ENCODE measurements around the gene OGFR.

Gene OGFR

DNA sequence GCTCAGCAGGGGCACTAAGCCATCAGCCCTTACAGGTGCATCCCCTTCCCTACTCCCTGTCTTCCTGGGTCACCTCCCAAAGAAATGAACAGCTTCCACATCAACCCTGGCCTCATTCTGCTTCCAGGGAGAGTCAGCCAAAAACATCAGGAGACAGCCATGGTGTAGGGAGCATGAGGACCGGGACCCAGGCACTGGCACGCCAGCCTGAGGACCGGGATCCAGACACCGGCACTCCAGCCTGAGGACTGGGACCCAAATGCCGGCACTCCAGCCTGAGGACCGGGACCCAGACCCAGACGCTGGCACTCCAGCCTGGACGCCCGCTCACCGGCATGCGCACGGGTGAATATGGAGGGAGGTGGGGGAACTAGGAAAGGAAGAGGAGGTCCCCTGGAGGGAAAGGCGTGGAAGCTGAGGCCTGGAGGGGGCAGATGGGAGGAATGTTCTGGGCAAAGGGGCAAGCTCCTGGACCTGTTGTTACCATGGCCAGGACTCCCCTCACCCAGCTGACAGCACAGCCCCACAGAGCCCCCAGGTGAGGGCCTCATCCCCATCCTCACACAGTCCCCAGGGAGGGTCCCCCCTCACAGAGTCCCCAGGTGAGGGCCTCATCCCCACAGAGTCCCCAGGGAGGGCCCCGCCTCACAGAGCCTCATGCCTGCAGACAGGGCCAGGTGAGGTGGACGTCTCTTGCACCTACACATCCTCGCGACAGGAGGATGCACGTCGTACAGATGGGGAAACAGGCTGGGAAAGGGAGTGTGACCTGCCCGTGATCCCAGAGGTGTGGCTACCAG, 34.3 kb upstream of the OGFR start:
- DNase-seq, result no peak

DNA sequence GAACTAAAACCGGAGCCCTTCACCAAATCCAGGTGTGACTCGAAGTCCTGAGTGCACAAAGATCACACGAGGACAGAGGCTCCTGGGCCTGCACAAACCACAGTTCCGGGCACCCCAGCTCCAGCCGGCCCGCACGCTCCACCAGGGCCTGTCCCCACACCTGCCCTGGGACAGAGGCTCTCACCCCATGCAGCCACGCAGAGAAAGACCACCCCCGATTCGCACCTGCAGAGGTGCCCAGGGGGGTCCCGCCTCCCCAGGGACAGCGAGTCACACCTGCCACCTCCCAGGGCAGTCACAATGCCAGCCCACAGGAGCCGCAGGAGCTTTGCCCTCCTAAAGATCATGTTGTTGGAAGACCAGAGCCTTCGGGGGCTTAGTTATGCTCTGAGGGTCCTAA, 33.7 kb upstream of the OGFR start:
- no peak for DNase-seq

DNA sequence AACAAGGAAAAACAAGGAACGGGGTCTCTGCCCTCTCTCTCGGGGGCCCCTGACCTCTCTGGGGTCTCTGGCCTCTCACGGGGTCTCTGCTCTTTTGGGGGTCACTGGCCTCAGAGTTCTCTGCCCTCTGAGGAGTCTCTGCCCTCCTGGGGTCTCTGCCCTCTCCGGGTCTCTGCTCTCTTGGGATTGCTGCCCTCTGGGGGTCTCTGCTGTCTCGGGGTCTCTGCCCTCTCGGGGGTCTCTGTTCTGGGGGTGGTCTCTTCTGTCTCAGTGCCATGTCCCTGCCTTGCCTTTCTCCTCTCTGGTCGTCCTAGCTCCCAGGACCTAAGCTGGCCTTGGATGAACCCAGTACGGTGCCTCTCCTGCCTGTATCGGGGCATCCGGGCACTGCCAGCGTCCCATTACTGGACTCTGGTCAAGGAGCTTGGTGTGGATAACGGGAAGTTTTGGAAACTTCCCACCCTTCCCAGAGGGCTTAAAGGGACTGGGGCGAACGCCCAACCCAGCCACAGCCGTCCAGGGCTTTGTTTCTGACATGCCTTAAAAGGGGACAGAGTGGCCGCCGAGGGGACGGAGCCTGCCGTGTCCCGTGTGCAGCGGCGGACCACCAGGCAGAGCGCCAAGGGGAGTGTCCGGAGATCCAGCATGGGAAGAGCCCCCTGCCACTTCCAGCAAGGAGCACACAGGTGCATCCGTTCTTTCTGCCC, 33.1 kb upstream of the OGFR start:
- no peak for DNase-seq

DNA sequence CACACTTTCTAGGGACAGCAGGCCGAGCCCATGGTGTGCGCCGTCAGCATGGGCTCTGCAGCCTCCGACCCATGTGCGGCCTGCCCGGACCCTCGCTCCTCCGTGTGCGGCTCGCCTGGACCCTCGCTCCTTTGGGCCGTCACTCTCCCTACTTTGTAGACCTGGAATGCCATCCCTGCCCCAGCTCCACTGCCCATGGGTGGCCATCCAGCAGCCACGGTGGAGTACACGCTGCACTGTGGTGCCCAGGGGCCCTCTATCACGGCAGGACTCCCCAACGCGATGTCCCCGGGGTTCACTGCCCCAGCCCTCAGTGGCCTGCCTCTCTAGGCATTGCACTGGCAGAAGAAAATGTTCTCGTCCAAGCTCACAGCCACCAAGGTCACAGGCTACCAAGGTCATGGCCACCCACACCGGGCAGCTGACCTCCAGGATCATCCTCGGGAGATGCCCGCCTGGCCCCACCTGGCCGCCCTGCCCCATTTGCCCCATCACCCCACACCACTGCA, 32.5 kb upstream of the OGFR start:
- no peak for DNase-seq

DNA sequence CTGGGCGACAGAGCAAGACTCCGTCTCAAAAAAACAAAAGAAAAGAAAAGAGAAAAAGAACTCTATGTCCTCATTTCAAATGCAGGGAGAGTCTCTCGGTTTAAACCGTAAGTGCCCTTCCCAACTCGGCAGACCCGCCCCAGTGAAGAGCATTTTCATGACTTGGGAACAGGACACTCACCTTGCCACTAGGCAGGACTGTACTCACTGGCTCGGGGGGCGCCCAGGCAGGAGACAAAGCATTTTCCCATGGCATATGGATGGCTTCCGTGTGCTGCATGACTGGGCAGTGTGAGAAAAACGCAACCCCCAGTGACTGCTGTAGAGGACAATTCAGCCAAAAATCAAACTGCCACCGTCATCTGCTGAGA, 32.0 kb upstream of the OGFR start:
- DNase-seq, result peak; percentile 74

DNA sequence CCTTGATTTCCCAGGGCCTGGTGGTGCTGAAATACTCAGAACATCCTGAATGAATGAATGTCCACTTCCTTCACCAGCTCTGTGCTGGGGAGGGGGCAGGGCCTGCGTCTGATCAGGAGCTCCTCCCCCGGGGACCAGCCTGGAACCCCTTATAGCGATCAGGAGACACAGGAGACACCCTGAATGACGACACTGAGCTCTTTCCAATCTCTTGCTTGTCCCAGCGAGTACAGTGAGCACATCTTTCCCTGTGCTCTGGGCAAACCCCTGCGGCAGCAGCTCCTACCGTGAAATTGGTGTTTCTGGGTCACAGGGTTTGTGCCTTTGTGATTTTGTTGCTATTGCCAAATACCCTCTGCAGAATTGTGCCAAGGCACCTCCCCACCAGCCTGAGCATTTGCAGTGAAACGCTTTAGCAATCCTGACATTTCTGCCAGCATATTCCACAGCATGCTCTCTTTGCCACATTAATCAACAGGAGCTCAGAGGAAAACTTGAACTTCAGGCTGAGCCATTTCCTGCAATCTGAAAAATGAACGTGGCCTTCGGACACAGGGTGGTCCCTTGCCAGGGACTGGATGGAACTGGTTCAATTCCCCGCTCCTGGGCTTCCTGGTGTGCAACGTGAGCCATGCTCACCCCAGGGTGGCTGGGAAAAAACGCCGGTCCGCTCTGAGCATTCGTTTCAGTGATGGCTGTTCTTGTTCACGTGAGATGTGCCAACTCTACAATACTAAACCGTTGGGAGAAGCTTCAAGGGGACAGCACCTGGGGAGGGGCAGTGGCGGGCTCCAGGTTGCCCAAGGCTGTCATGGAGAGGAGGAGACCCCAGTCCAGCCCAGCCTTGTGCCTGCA, 31.4 kb upstream of the OGFR start:
- DNase-seq, result peak; percentile 85

DNA sequence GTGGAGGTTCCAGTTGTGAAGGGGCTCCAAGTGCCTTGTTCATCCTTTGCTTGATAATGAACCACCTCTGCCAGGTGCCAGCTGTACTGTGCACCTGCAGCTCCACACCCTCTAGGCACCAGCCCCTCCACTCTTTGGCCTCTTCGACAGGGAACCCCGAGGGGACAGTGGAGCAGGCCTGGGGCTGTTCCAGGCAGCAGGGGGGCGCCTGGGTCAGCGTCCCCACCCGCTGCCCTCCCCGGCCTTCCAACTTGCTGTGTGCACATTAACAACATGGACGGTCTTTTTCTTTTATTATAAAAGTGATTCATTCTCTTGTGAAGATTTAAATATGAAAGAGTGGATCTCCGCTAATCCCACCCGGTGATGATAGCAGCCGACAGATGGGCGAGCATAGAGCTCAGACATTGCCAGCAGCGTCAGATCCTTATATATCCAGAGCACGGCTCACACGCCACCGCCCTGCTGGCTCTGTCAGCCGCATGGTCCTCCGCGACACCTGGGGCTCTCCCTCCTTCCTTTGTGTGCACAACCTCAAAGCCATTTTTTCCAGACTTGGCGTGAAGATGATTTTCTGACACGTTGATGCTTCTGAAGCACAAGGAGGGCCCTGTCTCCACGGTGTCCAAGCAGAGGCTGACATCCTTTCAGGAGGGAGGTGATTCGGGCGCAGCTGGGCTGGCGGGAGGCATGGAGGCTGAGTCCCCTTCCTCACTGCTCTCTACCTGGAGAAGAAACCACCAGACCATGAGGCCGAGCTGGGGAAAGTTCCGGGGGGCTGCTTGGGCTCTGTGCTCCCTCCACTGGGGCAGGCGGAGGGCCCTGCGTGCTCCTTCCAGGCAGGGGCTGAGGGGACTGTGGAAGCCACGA, 30.6 kb upstream of the OGFR start:
- peak; percentile 80 for DNase-seq

DNA sequence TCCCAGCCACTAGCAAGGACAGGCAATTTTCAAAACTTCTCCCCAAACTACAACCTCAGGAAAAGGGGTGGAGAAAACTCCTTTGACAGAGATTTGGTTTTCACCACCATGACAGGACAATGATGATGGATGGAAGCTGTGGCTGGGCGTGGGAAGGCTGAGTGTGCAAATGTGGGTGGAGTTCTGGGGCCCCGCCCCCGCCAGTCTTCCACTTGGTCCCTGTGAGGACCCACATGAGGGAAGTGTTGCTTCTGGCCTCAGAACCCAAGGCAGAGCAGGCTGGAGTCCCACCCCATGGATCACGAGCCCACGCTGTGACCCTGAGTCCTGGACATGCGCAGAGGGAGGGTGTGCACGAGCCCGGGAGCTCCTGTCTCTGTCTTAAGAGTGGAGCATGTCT, 29.9 kb upstream of the OGFR start:
- no peak for DNase-seq

DNA sequence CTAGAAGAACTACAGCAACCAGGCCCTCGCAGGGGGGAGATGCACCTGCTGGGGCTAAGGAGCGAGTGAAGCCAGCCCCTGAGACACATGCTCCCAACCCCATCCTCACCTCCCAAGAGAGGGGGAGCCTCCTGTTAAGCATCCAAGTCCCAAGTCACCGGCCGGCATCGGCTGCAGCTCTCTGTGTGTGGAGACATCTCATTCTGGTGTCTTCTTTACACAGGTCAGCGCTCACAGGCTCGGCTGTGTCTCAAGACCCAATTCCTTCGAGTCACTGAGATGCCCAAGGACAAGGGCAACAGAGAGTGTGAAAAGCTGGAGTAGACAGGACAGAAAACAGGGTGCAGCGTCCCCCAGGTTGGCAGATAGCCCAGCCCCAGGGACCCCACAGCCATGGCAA, 29.4 kb upstream of the OGFR start:
- no peak for DNase-seq

DNA sequence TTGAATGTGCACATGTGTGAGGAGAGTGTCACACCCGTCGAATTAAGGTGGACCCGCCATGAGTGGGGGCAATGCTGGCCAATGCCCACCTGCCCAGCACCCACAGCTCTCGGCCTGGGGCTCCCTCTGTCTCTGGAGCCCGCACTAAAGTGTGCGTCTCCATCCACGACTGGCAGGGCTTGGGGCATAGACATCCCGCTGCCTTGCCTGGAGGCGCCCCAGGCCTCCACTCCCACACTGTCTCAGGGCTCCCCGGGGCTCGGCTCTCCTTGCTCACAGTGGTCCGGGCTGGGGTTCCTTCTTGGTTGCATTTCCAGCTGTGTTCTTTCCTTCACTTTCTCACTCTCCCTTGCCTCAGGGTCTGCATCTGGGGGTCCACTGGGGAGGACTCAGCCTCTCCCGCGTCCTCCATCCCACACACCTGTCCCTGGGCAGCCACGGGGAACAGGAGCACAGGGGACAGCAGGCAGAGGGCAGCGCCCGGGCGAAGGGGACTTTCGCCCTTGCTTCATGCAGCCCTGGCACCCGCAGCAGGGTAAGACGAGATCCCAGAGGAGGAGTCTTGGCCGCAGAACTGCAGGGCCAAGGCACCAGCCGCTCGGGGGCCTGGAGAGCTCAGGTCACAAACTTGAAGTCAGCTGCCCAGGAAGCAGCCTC, 28.5 kb upstream of the OGFR start:
- no peak for DNase-seq

DNA sequence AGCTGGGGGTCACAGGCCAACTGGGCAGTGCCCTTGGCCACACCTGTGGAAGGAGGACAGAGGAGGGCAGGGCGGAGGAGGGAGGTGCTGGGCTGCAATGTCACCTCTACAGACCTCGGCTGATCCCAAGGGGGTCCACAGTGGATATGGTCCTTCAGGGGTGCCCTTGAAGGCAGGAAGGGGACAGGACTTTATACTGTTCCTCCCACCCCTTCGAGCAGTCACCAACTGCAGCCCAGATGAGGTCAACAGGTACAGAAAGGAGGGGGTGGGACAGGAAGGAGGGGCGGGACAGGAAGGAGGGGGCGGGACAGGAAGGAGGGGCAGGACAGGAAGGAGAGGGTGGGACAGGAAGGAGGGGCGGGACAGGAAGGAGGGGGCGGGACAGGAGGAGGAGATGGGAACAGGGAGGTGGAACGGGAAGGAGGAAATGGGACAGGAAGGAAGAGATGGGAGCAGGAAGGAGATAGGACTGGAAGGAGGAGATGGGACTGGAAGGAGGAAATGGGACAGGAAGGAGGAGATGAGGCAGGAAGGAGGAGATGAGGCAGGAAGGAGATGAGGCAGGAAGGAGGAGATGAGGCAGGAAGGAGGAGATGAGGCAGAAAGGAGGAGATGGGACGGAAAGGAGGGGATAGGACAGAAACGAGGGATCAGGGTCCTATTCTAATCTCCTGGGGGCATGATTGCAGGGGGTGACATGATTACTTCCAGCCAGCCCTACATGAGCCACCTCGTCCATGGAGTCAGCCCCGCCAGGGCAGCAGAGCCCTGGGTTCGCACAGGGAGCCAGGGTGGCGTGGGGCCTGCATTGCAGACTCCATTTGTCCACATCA, 27.7 kb upstream of the OGFR start:
- no peak for DNase-seq

DNA sequence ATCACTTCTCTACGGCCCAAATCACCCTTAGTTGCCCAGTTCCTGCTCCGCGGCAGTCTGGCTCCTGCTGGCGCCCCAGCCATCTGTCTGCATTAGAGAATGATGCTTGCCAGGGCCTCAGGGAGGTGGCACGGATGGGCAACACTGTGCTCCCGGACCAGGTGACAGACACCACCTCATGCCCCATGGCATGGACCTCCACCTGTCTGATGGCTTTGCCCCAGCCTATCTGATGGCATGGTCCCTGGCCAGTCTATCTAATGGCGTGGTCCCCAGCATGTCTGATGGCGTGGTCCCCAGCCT, 27.2 kb upstream of the OGFR start:
- DNase-seq, result no peak

DNA sequence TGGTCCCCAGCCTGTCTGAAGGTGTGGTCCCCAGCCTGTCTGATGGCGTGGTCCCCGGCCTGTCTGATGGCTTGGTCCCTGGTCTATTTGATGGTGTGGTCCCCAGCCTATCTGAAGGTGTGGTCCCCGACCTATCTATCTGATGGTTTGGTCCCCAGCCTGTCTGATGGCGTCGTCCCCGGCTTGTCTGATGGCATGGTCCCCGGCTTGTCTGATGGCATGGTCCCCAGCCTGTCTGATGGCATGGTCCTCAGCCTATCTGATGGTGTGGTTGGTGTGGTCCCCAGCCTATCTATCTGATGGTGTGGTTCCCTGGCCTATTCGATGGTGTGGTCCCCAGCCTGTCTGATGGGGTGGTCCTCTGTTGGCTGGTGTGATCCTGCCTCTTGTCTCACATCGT, 26.6 kb upstream of the OGFR start:
- no peak for DNase-seq

DNA sequence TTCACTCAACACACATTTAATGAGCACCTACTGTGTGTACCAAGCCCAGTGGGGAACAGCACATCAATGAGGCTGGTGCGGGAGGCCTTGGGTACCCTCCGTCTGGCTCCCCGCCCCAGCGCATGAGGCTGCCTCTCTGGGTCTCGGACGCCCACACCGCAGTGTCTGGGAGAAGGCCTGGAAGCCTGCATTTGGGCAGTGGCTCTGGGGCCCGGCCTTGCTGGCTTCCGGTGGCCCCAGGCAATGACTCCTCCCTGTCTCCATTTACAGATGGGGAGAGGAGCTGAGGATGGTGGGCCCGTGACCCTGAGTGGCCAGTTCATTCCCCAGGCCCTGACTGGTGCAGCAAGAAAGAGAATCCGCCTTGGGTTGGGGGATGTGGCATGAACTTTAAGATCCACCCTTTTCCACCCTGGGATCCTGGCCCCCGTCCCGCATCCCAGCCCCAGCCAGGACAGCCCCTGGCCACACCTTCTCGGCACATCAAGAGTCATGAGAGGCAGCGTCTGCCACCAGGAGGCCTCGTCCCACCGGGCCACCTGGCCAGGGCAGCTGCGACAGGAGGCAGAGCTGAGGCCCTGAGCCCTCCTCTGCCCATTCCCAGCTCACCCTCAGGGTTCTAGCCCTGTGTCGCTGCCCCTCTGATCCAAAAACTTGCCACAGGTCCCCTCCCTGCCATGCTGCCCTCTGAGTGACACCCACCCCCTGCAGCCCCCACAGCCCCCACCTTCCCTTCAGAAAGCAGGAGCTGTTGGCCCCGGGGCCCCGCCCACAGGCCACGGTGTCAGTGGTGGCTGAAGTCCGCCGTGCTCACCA, 25.8 kb upstream of the OGFR start:
- no peak for DNase-seq

DNA sequence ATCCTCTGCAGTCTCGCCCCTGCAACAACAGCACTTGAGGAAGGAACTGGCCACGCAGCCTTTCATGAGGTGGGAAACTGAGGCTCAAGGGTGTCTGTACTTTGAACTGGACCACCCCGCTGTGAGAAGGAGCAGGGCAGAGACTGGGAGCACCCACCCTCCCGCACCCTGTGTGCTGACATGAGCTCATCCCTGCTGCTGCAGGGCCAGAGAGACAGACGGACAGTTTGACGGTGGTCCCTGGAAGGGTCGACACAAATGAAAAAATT, 25.3 kb upstream of the OGFR start:
- DNase-seq, result no peak

DNA sequence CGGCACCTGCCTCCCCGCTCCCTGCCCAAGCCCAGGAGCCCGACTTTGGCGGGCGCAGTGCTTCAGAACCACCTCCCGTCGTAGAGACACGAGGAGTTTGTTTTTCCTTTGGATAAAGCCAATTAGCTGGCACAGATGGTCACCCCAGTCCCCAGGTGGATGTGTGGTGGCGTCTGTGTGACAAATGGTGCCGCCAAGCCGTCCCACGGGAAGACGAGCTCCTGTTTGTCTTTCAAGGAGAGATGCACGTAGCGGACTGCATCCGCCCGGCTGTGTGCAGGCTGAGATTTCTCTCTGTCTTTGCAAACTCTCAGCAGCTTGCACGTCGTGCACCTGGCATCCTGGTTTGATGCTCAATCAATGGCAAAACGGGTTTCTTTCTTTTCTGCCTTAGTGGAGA, 24.4 kb upstream of the OGFR start:
- peak; percentile 34 for DNase-seq

DNA sequence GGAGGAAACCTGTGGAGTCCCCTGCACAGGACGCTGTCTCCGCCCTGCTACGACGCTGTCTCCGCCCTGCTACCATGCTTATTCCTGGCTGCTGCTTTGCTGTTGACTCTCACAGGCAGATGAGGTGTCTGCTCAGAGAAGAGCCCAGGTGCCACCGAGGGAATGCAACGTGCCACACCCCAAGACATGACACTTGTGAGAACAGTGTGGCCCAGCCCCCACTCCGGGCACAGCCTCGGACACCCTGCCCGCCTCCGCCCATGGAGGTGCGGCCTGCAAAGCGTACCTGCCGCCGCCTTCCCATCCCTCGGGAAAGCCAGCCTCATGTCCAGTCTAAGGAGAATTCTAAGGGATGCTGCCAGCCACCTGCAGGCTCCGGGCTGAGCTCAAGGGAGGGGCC, 23.9 kb upstream of the OGFR start:
- no peak for DNase-seq

DNA sequence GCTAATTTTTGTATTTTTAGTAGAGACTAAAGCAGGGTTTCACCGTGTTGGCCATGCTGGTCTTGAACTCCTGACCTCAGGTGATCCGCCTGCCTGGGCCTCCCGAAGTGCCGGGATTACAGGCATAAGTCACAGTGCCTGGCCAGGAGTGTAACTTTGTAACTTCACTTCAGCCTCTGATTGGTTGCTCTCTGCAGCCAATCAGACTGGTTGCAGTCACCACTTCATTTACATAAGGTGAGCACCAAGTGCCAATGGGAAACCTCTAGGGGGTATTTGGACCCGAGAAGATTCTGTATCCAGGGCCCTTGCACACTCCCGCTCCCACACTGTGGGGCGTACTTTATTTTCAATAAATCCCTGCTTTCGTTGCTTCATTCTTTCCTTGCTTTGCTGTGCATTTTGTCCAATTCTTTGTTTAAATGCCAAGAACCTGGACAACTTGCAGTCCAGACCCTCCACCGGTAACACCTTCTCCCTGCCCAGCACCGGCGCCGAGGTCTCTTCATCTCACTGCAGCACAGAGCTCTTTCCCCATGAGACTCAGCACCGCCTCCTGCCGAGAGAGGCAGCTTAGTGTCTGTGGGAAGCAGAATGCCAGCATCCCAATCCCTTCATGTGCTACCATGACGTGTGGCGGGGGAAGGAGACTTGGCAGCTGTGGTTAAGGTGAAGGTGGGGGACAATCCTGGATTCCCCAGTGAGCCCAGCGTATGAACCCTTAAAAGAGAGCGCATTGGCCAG, 22.3 kb upstream of the OGFR start:
- DNase-seq, result no peak

DNA sequence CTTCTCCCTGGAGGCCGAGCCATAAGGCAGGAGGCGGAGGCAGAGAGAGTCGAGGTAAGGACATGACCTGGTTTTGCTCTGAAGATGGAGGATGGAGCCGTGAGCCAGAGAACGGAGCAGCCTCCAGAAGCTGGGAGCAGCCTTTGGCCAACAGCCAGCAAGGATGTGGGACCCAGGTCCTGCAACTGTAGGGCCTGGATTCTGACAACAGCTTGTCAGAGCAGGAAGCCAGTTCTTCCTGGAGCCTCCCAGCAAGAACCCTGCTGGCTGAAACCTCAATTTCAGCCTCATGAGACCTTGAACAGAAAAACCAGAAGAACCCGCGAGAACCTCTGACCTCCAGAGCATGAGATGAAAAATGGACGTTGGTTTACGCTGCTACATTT, 21.7 kb upstream of the OGFR start:
- DNase-seq, result no peak

DNA sequence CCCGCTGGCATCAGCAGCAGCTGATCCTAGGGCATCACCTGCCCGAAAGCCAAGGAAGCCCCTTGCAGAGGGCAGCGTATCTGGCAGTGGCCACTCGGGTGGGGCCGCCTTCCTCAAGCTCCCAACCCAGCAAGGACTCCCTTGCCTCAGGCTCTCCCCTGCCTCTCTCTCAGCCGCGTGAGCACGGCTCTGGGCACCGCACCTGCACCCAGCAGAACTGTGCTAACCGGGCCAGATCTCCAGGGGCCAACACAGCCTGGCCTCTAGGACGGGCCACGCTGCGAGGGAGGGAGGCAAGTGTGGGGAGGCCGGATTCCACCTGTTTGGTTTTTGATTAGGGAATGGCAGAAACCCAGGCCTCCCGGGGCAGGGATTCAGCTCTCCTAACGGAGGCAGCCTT, 20.1 kb upstream of the OGFR start:
- DNase-seq, result no peak
